Peyer's patch (tissue), 4 donors: ENCODE measurements around the gene ITGA11.

Experiments used
- POLR2A ChIP-seq, 2 donors: fragments of 450-650 bp; IDR thresholded peaks; one replicate each; pipeline ENCODE4 v1.5.1; 2017; ENCODE audit warnings: antibody characterized with exemption in 2 of 2, mild to moderate bottlenecking in 2 of 2, moderate library complexity in 2 of 2
- TF ChIP-seq, protein P1 (sequence below), 6 experiments: fragments of 450-650 bp in 4 of 6; fragments of 200-600 bp in 2 of 6; sonication (generic) in 1 of 6; IDR thresholded peaks; one replicate each; pipeline ENCODE4 v1.5.1; 2017 to 2019; ENCODE audit warnings: antibody characterized with exemption in 6 of 6, mild to moderate bottlenecking in 3 of 6, moderate library complexity in 1 of 6

DNA sequence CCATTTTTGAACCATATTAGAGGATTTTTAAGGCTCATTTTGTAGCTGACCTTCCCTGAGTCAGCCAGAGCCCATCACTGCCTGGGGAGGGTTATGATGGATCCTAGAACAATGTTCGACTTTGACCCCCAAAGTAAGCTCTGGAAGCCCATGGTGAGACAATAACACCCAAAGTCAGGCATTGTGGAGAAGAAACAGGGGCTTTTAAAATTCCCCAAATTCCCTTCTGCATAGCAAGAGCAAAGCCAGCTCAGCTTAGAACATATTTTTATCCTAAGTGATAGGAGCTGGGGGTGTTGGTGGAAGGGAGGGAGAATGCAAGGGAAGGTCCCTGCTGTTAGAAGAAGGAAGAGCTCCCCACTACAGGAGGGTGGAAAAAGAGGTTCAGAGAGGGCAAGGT is 4.0 kb downstream of the ITGA11 start:
- TF ChIP-seq, protein P1, sequence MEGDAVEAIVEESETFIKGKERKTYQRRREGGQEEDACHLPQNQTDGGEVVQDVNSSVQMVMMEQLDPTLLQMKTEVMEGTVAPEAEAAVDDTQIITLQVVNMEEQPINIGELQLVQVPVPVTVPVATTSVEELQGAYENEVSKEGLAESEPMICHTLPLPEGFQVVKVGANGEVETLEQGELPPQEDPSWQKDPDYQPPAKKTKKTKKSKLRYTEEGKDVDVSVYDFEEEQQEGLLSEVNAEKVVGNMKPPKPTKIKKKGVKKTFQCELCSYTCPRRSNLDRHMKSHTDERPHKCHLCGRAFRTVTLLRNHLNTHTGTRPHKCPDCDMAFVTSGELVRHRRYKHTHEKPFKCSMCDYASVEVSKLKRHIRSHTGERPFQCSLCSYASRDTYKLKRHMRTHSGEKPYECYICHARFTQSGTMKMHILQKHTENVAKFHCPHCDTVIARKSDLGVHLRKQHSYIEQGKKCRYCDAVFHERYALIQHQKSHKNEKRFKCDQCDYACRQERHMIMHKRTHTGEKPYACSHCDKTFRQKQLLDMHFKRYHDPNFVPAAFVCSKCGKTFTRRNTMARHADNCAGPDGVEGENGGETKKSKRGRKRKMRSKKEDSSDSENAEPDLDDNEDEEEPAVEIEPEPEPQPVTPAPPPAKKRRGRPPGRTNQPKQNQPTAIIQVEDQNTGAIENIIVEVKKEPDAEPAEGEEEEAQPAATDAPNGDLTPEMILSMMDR (IDR thresholded peaks at IDR 0.05), result no peak
- no peak for TF ChIP-seq POLR2A (IDR thresholded peaks at IDR 0.05)
